Stimulated activated CD4-positive, alpha-beta T cell treated with anti-CD3 and anti-CD28 coated beads, Interleukin-4, amount 100 ng/mL, for 1 hour (primary cell): ENCODE data around the gene TRIM63.

Experiments
- DNase-seq: peaks from one replicate; pipeline ENCODE4 v3.0.0-alpha.2; 2020

Gene TRIM63

DNA sequence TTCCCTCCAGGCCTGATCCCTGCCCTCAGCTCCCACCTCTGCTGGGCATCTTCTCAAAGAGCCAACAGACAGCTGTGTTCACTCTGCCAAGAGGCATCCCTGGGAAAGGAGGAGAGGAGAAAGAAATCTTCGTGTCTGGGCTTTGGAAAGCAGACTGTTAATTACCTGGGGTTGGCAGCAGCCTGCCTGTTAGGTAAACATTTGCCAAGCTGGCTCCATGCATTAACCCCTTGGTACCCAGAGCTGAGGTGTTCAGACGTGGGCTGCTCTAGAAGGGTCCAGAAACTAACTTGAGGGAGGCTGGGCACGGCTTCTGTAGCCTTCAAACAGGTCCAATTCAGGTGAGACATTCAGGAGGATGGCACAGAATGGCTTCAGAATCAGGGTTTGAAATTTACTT lies 54.6 kb downstream of the TRIM63 start:
- DNase-seq, result no peak

GRCh38 chr1:26010825-26011224 lies 56.6 kb downstream of the TRIM63 start:
- no peak for DNase-seq

GRCh38 chr1:26009796-26010447 lies 57.5 kb downstream of the TRIM63 start:
- no peak for DNase-seq

DNA sequence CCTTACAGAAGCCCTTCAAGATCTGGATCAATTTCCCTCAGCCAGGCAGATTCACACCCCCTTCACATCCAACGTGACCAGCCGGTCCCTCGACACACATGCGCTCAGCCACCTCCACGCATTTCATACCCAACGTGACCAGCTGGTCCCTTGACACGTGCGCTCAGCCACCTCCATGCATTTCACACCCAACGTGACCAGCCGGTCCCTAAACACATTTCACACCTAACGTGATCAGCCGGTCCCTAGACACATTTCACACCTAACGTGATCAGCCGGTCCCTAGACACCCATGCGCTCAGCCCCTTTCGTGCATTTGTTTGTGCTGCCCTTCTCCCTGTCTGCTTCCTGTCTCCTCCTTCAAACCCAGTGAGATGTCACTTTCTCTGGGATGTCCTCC lies 60.7 kb downstream of the TRIM63 start:
- no peak for DNase-seq

DNA sequence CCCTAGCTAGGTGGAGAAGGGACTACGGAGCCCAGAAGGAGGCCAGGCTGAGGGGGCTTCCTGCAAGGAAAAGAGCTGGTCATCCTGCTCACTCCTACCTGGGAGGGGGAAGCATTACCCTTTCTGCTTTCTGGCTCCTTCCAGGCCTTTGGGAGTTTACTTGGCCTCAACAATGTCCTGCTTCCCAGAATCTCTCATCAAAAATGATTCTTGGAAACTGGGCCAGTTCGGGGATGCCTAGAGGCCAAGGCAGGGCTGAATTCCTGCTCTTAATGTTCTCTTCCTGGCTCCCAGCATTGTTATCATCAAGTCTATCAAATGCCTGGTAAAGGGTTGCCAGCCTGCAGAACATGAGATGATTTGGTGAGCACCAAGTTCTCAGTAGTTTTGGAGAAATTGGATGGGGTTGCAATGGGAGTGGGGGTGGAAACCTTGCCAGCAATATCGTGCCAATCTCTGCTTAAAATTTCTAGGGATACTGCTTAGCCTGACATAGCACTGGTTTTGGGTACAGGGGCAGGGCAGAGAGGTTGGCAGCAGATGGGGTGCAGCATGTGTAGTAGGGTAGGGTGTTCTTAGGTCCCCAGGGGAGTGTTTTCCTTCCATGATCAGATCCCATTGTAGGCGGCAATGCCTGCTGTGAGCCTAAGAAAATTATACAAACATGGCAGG lies 61.9 kb downstream of the TRIM63 start:
- no peak for DNase-seq

DNA sequence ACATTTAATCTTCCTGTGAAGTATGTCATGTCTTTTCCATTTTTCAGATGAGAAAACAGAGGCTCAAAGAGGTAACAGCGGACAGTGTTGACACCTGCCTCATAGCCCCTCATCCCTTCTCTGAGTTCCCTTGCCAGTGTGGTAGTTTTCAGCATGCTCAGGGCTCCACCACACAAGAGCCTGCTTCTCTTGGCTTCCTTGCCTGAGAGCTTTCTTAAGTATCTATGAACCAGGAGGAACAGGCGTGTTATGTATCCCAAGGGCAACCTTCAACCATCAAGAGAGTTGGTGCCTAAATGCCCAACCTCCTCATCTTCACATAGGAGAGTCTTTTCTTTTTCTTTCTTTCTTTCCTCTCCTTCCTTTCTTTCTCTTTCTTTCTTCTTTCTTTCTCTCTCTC lies 63.7 kb downstream of the TRIM63 start:
- DNase-seq, result no peak

GRCh38 chr1:26003262-26003661 lies 64.2 kb downstream of the TRIM63 start:
- DNase-seq, result no peak
